Stomach (tissue), 9 donors: ENCODE data around the gene BFSP1. TPM values are rescaled to one million over a fixed set of nuclear protein-coding genes. Genes with fewer than 3 reads are reported as not detected.

Experiments used
- DNase-seq, 2 donors: peaks; one replicate each; pipeline versions ENCODE4 v3.0.0 to v3.0.0-alpha.2; 2013 to 2019
- H3K27ac ChIP-seq, 5 donors: fragments of 200-600 bp in 4 of 5; sonication (generic) in 4 of 5; one replicate each; pipeline ENCODE4 v1.5.1; 2013 to 2019; ENCODE audit warnings: mild to moderate bottlenecking in 1 of 5, moderate library complexity in 1 of 5
- H3K27me3 ChIP-seq, 3 donors: fragments of 200-600 bp; sonication (generic); one replicate each; pipeline ENCODE4 v1.5.1; 2017 to 2019; ENCODE audit warnings: mixed run types in 1 of 3
- H3K36me3 ChIP-seq, 4 donors: fragments of 200-600 bp; sonication (generic); 1 replicate in 3 of 4; 2 replicates in 1 of 4; pipeline ENCODE4 v1.5.1; 2016 to 2019
- H3K4me1 ChIP-seq, 4 donors: fragments of 200-600 bp; sonication (generic); one replicate each; pipeline ENCODE4 v1.5.1; 2016 to 2019
- H3K4me3 ChIP-seq, 4 donors: fragments of 200-600 bp; sonication (generic) in 3 of 4; one replicate each; pipeline ENCODE4 v1.5.1; 2016 to 2019; ENCODE audit warnings: mild to moderate bottlenecking in 1 of 4
- H3K9me3 ChIP-seq, 4 donors: fragments of 200-600 bp; sonication (generic); one replicate each; pipeline ENCODE4 v1.5.1; 2016 to 2019
- EP300 ChIP-seq: sonication (generic); formaldehyde crosslinking; IDR thresholded peaks from one replicate; pipeline ENCODE4 v1.6.1; 2017; ENCODE audit warnings: antibody characterized with exemption
- POLR2A ChIP-seq, 4 donors: fragments of 450-650 bp; IDR thresholded peaks; one replicate each; pipeline ENCODE4 v1.6.1; 2016; ENCODE audit warnings: antibody characterized with exemption in 4 of 4, control low read depth in 2 of 4, mild to moderate bottlenecking in 1 of 4, moderate library complexity in 1 of 4
- POLR2AphosphoS5 ChIP-seq, 3 donors: sonication (generic); formaldehyde crosslinking; IDR thresholded peaks; one replicate each; pipeline ENCODE4 v1.6.1; 2016; ENCODE audit warnings: antibody characterized with exemption in 3 of 3
- WGBS, 5 donors: extraction: QIAGEN DNeasy Blood & Tissue Kit in 3 of 5; methylation state at CpG; one replicate each; pipeline versions ENCODE4 v1.1.5 to v1.1.7; 2013 to 2018; 5-methylcytosine and 5-hydroxymethylcytosine counted together
- intact Hi-C: fragments of 100-400 bp; cut with DNase I; formaldehyde crosslinking; loops from one replicate; pipeline ENCODE4 v1.15.1; 2023; ENCODE audit warnings: low total_unique reads
- polyA plus RNA-seq, 3 donors: library from polyadenylated mRNA; stranded (reverse); fragments of 200-250 nt; gene quantifications; one replicate each; pipeline ENCODE4 v1.2.3, GENCODE V29; 2013
- total RNA-seq, 5 donors: library from RNA; depleted of rRNA; stranded (reverse); fragments of >200 nt; gene quantifications; one replicate each; pipeline versions ENCODE4 v1.1.0 to v1.2.3, GENCODE V29; 2014 to 2016
- TF ChIP-seq, protein P1 (sequence below), 7 experiments: fragments of 450-650 bp in 4 of 7; fragments of 200-600 bp in 3 of 7; sonication (generic) in 3 of 7; IDR thresholded peaks; one replicate each; pipeline ENCODE4 v1.5.1; 2016 to 2019; ENCODE audit warnings: antibody characterized with exemption in 7 of 7, control low read depth in 2 of 7, mild to moderate bottlenecking in 1 of 7
- donor health status: healthy with polysubstance abuse.
- donor health status: Bipolar disorder and iron deficiency.
- donor health status: healthy.

The BFSP1 gene
- total and polyA plus RNA-seq, 8 donors, result 0.70 to 7.1 (median 1.7) TPM; not detected in 3

GRCh38 chr20:17529586-17529985, 1.6 kb downstream of the BFSP1 start:
- no peak for DNase-seq
- H3K4me3 ChIP-seq, result no peak overlapping the region
- H3K4me1 ChIP-seq, result peaks cover 0 to 17% (median 15%) of the 10 kb centered on the region in 4 donors
- H3K27ac ChIP-seq, result no peak overlapping the region
- H3K9me3 ChIP-seq, result no peaks in the 10 kb centered on the region
- no peaks in the 10 kb centered on the region for H3K36me3 ChIP-seq
- H3K27me3 ChIP-seq, result peaks cover 0 to 11% (median 0%) of the 10 kb centered on the region in 3 donors
- TF ChIP-seq EP300 (no peak), POLR2A (IDR thresholded peaks at IDR 0.05) (no peak), POLR2AphosphoS5 (IDR thresholded peaks at IDR 0.05) (no peak)
- TF ChIP-seq, protein P1, sequence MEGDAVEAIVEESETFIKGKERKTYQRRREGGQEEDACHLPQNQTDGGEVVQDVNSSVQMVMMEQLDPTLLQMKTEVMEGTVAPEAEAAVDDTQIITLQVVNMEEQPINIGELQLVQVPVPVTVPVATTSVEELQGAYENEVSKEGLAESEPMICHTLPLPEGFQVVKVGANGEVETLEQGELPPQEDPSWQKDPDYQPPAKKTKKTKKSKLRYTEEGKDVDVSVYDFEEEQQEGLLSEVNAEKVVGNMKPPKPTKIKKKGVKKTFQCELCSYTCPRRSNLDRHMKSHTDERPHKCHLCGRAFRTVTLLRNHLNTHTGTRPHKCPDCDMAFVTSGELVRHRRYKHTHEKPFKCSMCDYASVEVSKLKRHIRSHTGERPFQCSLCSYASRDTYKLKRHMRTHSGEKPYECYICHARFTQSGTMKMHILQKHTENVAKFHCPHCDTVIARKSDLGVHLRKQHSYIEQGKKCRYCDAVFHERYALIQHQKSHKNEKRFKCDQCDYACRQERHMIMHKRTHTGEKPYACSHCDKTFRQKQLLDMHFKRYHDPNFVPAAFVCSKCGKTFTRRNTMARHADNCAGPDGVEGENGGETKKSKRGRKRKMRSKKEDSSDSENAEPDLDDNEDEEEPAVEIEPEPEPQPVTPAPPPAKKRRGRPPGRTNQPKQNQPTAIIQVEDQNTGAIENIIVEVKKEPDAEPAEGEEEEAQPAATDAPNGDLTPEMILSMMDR (IDR thresholded peaks at IDR 0.05), result no peak
- intact Hi-C loops, result no loop called here

DNA sequence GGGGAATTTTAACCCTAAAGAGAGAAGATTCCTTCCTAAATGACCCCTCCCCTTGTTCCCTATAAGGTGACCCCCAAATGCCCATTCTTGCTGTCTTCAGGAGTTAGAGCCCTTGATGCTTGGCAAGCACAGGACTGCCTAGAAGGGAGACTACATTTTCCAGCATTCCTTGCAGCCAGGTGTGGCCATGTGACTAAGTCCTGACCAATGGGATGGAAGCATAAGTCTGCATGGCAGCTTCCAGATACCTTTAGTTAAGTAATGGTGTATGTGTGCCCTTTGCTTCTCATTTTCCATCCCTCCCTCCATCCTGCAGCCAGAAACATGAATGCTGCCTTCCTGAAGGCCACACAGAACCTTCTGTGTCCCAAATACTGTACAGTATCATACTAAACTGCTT, 5.5 kb downstream of the BFSP1 start:
- Histone ChIP-seq H3K27me3 (peaks cover 0 to 2% (median 0%) of the 10 kb centered on the region in 3 donors), H3K9me3 (no peaks in the 10 kb centered on the region), H3K4me1 (peaks cover 0 to 5% (median 3%) of the 10 kb centered on the region in 4 donors), H3K27ac (no peak overlapping the region), H3K4me3 (no peak overlapping the region), H3K36me3 (no peaks in the 10 kb centered on the region)
- TF ChIP-seq POLR2A (IDR thresholded peaks at IDR 0.05) (no peak), EP300 (no peak), POLR2AphosphoS5 (IDR thresholded peaks at IDR 0.05) (peak in 1 of 3 donors; percentile 10)
- TF ChIP-seq, protein P1 (IDR thresholded peaks at IDR 0.05), result no peak
- DNase-seq, result peak; percentile 32 to 73
- intact Hi-C loops, result no loop called here

- Histone ChIP-seq H3K27ac (no peak overlapping the region), H3K36me3 (no peaks in the 10 kb centered on the region), H3K4me3 (no peak overlapping the region), H3K27me3 (no peaks in the 10 kb centered on the region), H3K4me1 (no peaks in the 10 kb centered on the region), H3K9me3 (no peaks in the 10 kb centered on the region)
- intact Hi-C loops, result no loop called here
- 91 to 96% (median 95%) methylated on average over 5 of the region's 5 CpGs for WGBS, 5 donors
- no peak for TF ChIP-seq EP300
- TF ChIP-seq, protein P1 (IDR thresholded peaks at IDR 0.05), result no peak
- DNase-seq, result no peak
Observed at GRCh38 chr20:17525132-17525531, 6.0 kb downstream of the BFSP1 start.

DNA sequence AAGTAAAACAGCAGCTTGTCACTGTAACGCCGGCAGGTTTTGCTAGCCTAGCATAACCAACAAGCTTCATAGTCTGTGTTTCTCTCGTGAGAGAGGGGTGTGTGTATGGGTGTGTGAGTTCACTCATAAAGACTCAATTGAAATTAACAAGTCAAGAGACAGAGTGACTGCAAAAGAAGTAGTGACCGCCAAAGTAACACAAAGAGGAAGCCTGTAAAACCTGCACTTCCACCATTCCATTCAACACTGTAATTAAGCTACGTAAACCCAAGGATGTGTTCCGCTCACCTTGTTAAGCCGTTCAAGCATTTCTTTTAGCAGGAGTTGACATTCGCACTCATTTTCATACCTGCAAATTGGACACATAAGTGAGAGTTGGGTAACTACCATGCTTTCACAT, 6.6 kb downstream of the BFSP1 start:
- intact Hi-C loops, result no loop called here
- no peaks in the 10 kb centered on the region for H3K27me3 ChIP-seq
- H3K27ac ChIP-seq, result no peak overlapping the region
- 63 to 76% (median 67%) methylated on average over 8 of the region's 8 CpGs for WGBS, 5 donors
- no peak overlapping the region for H3K4me3 ChIP-seq
- peak in 1 of 2 donors; percentile 47 for DNase-seq
- no peaks in the 10 kb centered on the region for H3K36me3 ChIP-seq
- H3K9me3 ChIP-seq, result no peaks in the 10 kb centered on the region
- TF ChIP-seq, protein P1 (IDR thresholded peaks at IDR 0.05), result no peak
- TF ChIP-seq EP300 (no peak), POLR2A (IDR thresholded peaks at IDR 0.05) (no peak), POLR2AphosphoS5 (IDR thresholded peaks at IDR 0.05) (no peak)
- no peaks in the 10 kb centered on the region for H3K4me1 ChIP-seq
